ENCODE results near the gene DERL3.
A peak's percentile ranks its signal among the peaks of the same experiment; 100 is the strongest.

The DERL3 gene

DNA sequence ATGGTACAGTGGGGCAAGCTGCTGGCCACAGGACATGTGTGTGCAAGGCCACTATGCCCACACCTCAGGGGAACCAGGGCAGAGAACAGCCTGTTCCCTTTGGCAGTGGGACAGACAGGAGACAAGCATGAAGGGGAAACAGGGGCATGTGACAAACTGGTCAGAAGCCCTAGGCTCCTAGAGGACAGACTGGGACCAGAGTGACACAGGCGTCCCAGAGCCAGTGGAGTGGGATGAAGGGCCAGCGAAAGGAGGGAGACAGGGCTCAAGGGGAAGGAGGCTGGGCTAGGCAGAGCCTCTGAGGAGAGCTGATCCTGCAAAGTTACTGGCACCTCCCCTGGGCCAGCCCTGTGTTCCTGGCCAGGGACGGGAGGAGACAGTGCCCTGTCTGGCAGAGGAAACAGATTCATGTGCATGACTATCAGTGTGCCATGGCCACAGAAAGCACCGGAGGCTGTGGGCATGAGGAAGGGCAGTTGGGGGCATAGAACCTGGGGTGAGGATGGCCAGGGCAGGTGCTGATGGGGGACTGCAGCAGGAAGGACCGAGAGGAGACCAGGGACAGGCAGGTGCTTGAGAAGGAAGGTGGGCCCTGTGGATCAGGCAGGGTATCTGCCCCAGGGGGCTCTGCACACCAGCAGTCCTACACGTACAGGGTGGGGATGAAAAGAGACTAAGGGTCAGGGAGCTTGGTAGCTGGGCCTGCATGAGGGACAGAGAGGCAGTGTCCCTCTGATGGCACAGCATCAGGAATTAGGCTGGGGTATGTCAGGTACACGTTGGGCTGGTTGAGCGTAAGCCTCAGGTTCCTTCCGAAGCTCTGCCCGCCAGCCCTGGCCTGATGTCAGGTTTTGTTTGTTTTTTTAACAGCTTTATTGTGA lies 9.8 kb downstream of the DERL3 start:
- H3K4ac ChIP-seq (ENCODE audit: low read depth, low read length), result no peak overlapping the region

DNA sequence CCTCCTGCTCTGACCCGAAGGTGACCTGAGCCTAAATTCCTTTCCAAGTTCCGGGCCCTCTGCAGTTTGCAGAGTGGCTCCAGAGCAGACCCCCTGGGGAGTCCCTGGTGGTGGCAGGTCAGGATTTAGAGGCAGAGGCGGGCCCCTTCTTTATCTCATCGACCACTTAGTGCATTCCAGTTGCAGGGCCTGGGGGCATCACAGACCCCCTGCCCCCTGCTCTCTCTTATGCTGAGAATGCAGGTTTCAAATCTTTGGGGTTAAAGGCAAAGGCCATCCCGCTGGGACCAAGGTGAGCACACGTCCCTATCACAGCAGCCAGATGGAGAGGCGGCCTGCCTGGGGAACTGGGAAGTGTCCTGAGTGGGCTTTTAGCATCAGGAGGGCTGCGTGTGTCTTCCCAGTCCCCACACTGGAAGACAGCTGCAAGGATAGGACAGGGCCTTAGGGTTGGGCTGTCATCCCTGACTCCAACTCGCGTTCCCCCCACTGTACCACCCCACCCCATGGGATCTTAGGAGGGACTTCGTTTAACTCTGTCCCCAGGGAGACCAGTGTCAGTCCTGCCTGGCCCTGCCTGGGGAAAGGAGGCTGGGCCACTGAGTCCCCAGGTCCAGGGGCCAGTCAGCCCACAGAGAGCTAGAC lies 11.3 kb downstream of the DERL3 start:
- Histone ChIP-seq H4K91ac (ENCODE audit: low read depth, low read length) (no peak overlapping the region), H4K8ac (ENCODE audit: low read depth, low read length) (no peak overlapping the region), H3K14ac (ENCODE audit: low read length) (no peak overlapping the region), H3K9me3 (ENCODE audit: insufficient read depth, low read depth, low read length) (peaks cover 3% of the 10 kb centered on the region), H2BK12ac (ENCODE audit: low read length) (no peak overlapping the region), H3K36me3 (ENCODE audit: control insufficient read depth in 1 of 2, insufficient read depth in 2 of 2, low read length in 2 of 2) (peaks cover 73 to 80% of the 10 kb centered on the region in 2 experiments), H3K4me1 (ENCODE audit: control insufficient read depth in 1 of 2, insufficient read depth in 2 of 2, low read length in 2 of 2) (peaks cover 14% of the 10 kb centered on the region in 2 experiments), H2BK5ac (ENCODE audit: low read depth, low read length, poor library complexity) (no peak overlapping the region), H3K9ac (ENCODE audit: low read length) (no peak overlapping the region), H3K4me3 (ENCODE audit: low read depth, low read length) (no peak overlapping the region), H2AK5ac (ENCODE audit: low read length) (peak overlapping the region; percentile 20), H3K79me2 (ENCODE audit: control insufficient read depth, insufficient read depth, low read length, poor library complexity) (no peaks in the 10 kb centered on the region), H3K23ac (ENCODE audit: low read length) (no peak overlapping the region), H2AFZ (ENCODE audit: insufficient read depth, low read length, poor library complexity) (no peak overlapping the region), H3K18ac (ENCODE audit: low read length) (no peak overlapping the region), H3K27me3 (ENCODE audit: insufficient read depth, low read length) (no peaks in the 10 kb centered on the region), H3K79me1 (ENCODE audit: low read length) (peaks cover 13% of the 10 kb centered on the region), H3K4me2 (ENCODE audit: low read length) (no peak overlapping the region), H3K4ac (ENCODE audit: low read depth, low read length) (no peak overlapping the region), H4K12ac (ENCODE audit: low read depth, low read length) (no peak overlapping the region), H3K27ac (ENCODE audit: low read depth, low read length) (no peak overlapping the region), H2BK120ac (ENCODE audit: insufficient read depth, low read length, poor library complexity) (no peak overlapping the region)
- WGBS (ENCODE audit: extremely low coverage, insufficient coverage, insufficient read length), result no CpG with 5 or more reads among the region's 11 CpGs
- DNase-seq, result no peak

More for the DNA sequence above, 9.8 kb downstream of the DERL3 start:
- Histone ChIP-seq H2AK5ac (ENCODE audit: low read length) (no peak overlapping the region), H3K27me3 (ENCODE audit: insufficient read depth, low read length) (no peaks in the 10 kb centered on the region), H3K36me3 (ENCODE audit: control insufficient read depth in 1 of 2, insufficient read depth in 2 of 2, low read length in 2 of 2) (peaks cover 73 to 81% of the 10 kb centered on the region in 2 experiments), H3K79me2 (ENCODE audit: control insufficient read depth, insufficient read depth, low read length, poor library complexity) (no peaks in the 10 kb centered on the region), H3K14ac (ENCODE audit: low read length) (no peak overlapping the region), H2BK5ac (ENCODE audit: low read depth, low read length, poor library complexity) (no peak overlapping the region), H4K91ac (ENCODE audit: low read depth, low read length) (no peak overlapping the region), H4K12ac (ENCODE audit: low read depth, low read length) (no peak overlapping the region), H4K8ac (ENCODE audit: low read depth, low read length) (no peak overlapping the region), H3K79me1 (ENCODE audit: low read length) (peaks cover 13% of the 10 kb centered on the region), H3K4me1 (ENCODE audit: control insufficient read depth in 1 of 2, insufficient read depth in 2 of 2, low read length in 2 of 2) (peaks cover 14% of the 10 kb centered on the region in 2 experiments), H3K4me2 (ENCODE audit: low read length) (no peak overlapping the region), H3K9ac (ENCODE audit: low read length) (no peak overlapping the region), H2BK120ac (ENCODE audit: insufficient read depth, low read length, poor library complexity) (no peak overlapping the region), H2BK12ac (ENCODE audit: low read length) (no peak overlapping the region), H3K27ac (ENCODE audit: low read depth, low read length) (no peak overlapping the region), H2AFZ (ENCODE audit: insufficient read depth, low read length, poor library complexity) (no peak overlapping the region), H3K4me3 (ENCODE audit: low read depth, low read length) (no peak overlapping the region), H3K18ac (ENCODE audit: low read length) (no peak overlapping the region), H3K23ac (ENCODE audit: low read length) (no peak overlapping the region), H3K9me3 (ENCODE audit: insufficient read depth, low read depth, low read length) (peaks cover 3% of the 10 kb centered on the region)
- WGBS (ENCODE audit: extremely low coverage, insufficient coverage, insufficient read length), result no CpG with 5 or more reads among the region's 10 CpGs
- no peak for DNase-seq

DNA sequence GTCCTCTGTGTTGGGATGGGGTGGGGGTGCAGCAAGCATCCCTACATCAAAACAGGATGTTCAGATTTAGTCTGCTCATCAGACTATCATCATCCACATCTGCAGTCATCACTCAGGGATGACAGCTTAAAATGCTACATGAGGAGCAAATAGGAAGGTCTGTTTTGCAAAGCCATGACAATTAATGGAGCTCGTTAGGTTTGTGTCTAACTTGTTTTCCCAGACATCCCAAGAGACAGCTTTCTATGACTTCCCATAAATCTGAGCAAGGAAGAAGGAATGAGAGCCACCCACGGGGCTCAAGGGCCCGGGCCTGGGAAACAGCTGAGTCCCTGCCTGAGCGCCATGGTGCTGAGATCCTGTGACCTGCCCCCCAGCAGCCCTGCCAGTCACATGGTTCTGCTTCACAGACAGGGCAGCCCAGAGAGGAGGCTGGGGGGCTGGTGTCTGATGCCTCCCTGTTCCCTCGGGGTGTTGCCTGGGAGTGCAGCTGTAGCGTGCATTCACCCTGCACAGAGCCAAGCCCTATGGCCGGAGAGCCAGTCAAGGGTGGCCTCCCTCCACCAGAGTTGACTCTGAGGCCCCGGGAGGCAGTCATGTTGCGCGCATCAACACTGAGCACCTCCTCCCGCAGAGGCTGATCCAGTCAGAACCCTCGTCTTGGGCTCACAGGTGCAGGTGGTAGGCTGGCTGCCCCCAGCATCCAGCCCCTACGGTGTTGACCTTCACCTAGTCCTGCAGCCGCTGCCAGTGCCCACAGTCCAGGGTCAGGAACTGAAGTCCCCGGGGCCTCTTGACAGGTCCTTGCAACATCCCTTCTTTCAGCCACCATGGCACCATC lies 12.1 kb downstream of the DERL3 start:
- peak in 1 of 2 donors; percentile 45 for DNase-seq
- peak overlapping the region; percentile 53 for H2BK12ac ChIP-seq (ENCODE audit: low read length)
- no peaks in the 10 kb centered on the region for H3K79me2 ChIP-seq (ENCODE audit: control insufficient read depth, insufficient read depth, low read length, poor library complexity)
- H3K4me2 ChIP-seq (ENCODE audit: low read length), result no peak overlapping the region
- peak overlapping the region; percentile 60 for H3K18ac ChIP-seq (ENCODE audit: low read length)
- peaks cover 13% of the 10 kb centered on the region for H3K79me1 ChIP-seq (ENCODE audit: low read length)
- no peak overlapping the region for H3K23ac ChIP-seq (ENCODE audit: low read length)
- H3K9me3 ChIP-seq (ENCODE audit: insufficient read depth, low read depth, low read length), result peaks cover 6% of the 10 kb centered on the region
- no CpG with 5 or more reads among the region's 15 CpGs for WGBS (ENCODE audit: extremely low coverage, insufficient coverage, insufficient read length)
- peak overlapping the region; percentile 36 for H2BK120ac ChIP-seq (ENCODE audit: insufficient read depth, low read length, poor library complexity)
- peak overlapping the region; percentile 66 for H4K8ac ChIP-seq (ENCODE audit: low read depth, low read length)
- H4K91ac ChIP-seq (ENCODE audit: low read depth, low read length), result peak overlapping the region; percentile 72
- H3K9ac ChIP-seq (ENCODE audit: low read length), result no peak overlapping the region
- H3K27ac ChIP-seq (ENCODE audit: low read depth, low read length), result peak overlapping the region; percentile 10
- H3K14ac ChIP-seq (ENCODE audit: low read length), result peak overlapping the region; percentile 49
- H3K4me3 ChIP-seq (ENCODE audit: low read depth, low read length), result no peak overlapping the region
- peaks cover 75 to 81% of the 10 kb centered on the region in 2 experiments for H3K36me3 ChIP-seq (ENCODE audit: control insufficient read depth in 1 of 2, insufficient read depth in 2 of 2, low read length in 2 of 2)
- peak overlapping the region; percentile 12 for H2BK5ac ChIP-seq (ENCODE audit: low read depth, low read length, poor library complexity)
- H3K4ac ChIP-seq (ENCODE audit: low read depth, low read length), result peak overlapping the region; percentile 34
- peak overlapping the region; percentile 32 for H2AK5ac ChIP-seq (ENCODE audit: low read length)
- H3K4me1 ChIP-seq (ENCODE audit: control insufficient read depth in 1 of 2, insufficient read depth in 2 of 2, low read length in 2 of 2), result peaks cover 14% of the 10 kb centered on the region in 2 experiments
- H4K12ac ChIP-seq (ENCODE audit: low read depth, low read length), result no peak overlapping the region
- no peaks in the 10 kb centered on the region for H3K27me3 ChIP-seq (ENCODE audit: insufficient read depth, low read length)
- no peak overlapping the region for H2AFZ ChIP-seq (ENCODE audit: insufficient read depth, low read length, poor library complexity)

DNA sequence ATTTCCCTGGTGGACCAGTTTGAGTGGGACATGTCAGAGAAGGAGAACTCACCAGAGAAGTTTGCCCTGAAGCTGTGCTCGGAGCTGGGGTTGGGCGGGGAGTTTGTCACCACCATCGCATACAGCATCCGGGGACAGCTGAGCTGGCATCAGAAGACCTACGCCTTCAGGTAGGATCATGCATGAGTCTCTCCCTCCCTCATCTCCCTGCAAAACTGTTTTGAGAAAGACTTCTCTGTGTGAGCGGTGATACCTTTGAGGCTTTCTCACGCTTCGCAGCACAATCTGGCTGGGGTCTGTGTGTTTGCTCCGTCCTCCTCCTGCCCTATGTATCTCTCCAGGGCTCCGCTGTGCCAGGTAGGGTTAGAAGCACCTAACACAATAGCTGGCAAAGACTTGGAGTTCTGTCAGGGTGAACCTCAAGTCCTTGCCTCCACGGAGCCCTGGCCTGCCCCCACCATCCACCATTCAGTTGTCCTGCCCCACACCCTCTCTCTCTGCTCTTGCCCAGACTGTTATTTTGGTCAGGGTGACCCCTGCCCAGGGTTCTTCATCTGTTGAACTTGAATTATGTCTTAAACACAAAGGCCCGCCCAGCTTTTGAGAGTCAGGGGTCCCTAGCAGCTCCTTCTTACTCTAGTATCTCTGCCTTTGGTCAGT lies 13.4 kb downstream of the DERL3 start:
- Histone ChIP-seq H3K27ac (ENCODE audit: low read depth, low read length) (no peak overlapping the region), H4K8ac (ENCODE audit: low read depth, low read length) (peak overlapping the region; percentile 68), H2BK5ac (ENCODE audit: low read depth, low read length, poor library complexity) (peak overlapping the region; percentile 93), H3K27me3 (ENCODE audit: insufficient read depth, low read length) (no peaks in the 10 kb centered on the region), H3K4me3 (ENCODE audit: low read depth, low read length) (no peak overlapping the region), H3K4me1 (ENCODE audit: control insufficient read depth in 1 of 2, insufficient read depth in 2 of 2, low read length in 2 of 2) (peaks cover 14% of the 10 kb centered on the region in 2 experiments), H2BK120ac (ENCODE audit: insufficient read depth, low read length, poor library complexity) (peak overlapping the region; percentile 55), H3K18ac (ENCODE audit: low read length) (peak overlapping the region; percentile 64), H3K79me2 (ENCODE audit: control insufficient read depth, insufficient read depth, low read length, poor library complexity) (no peaks in the 10 kb centered on the region), H3K36me3 (ENCODE audit: control insufficient read depth in 1 of 2, insufficient read depth in 2 of 2, low read length in 2 of 2) (peaks cover 75 to 81% of the 10 kb centered on the region in 2 experiments), H2BK12ac (ENCODE audit: low read length) (peak overlapping the region; percentile 71), H2AFZ (ENCODE audit: insufficient read depth, low read length, poor library complexity) (no peak overlapping the region), H3K4ac (ENCODE audit: low read depth, low read length) (peak overlapping the region; percentile 61), H3K9me3 (ENCODE audit: insufficient read depth, low read depth, low read length) (peaks cover 6% of the 10 kb centered on the region), H3K23ac (ENCODE audit: low read length) (no peak overlapping the region), H2AK5ac (ENCODE audit: low read length) (no peak overlapping the region), H3K79me1 (ENCODE audit: low read length) (peaks cover 13% of the 10 kb centered on the region), H4K91ac (ENCODE audit: low read depth, low read length) (peak overlapping the region; percentile 89), H3K14ac (ENCODE audit: low read length) (peak overlapping the region; percentile 72), H3K4me2 (ENCODE audit: low read length) (no peak overlapping the region), H4K12ac (ENCODE audit: low read depth, low read length) (peak overlapping the region; percentile 64), H3K9ac (ENCODE audit: low read length) (no peak overlapping the region)
- no CpG with 5 or more reads among the region's 12 CpGs for WGBS (ENCODE audit: extremely low coverage, insufficient coverage, insufficient read length)
- peak; percentile 30 to 55 for DNase-seq

Data from trophoblast cell (in vitro differentiated cells and primary cell).